ENCODE results near the gene QRFP. TPM values are rescaled to one million over a fixed set of nuclear protein-coding genes. Genes with fewer than 3 reads are reported as not detected.

The QRFP gene
- polyA plus RNA-seq, 1 donor (not counting 4 experiments of a cell fraction or from before 2014, with no cell fraction given), result not detected

GRCh38 chr9:130920233-130920632 is 23.6 kb upstream of the QRFP start:
- no peak for FAIRE-seq
- no peak for DNase-seq (ENCODE audit: low read depth, low spot score)

GRCh38 chr9:130919559-130920145 is 23.0 kb upstream of the QRFP start:
- no peak overlapping the region for H2AFZ ChIP-seq (ENCODE audit: control insufficient read depth, low read length)
- no peak for FAIRE-seq

More at GRCh38 chr9:130920233-130920632, 23.6 kb upstream of the QRFP start:
- dilution Hi-C loops (cut with MboI; ENCODE audit: extremely low pct_ligation_motif_present, low sequenced_read_pairs), result no loop called here
- Histone ChIP-seq H3K9me3 (ENCODE audit: control insufficient read depth, low read depth, low read length) (no peaks in the 10 kb centered on the region), H3K27ac (ENCODE audit: control insufficient read depth, insufficient read depth, low read length) (no peak overlapping the region), H4K20me1 (ENCODE audit: control insufficient read depth, extremely low read depth, insufficient read depth, low read length) (no peaks in the 10 kb centered on the region), H2AFZ (ENCODE audit: control insufficient read depth, low read length) (no peak overlapping the region), H3K9ac (ENCODE audit: control insufficient read depth, extremely low read depth, insufficient read depth, low read length) (no peak overlapping the region), H3K79me2 (ENCODE audit: control insufficient read depth, insufficient read depth, low read length) (no peaks in the 10 kb centered on the region), H3K27me3 (ENCODE audit: control insufficient read depth, extremely low read depth, insufficient read depth, low read length) (peaks cover 81% of the 10 kb centered on the region), H3K9me1 (ENCODE audit: control insufficient read depth, extremely low read depth, insufficient read depth, low read length) (no peaks in the 10 kb centered on the region), H3K4me3 (ENCODE audit: control insufficient read depth in 2 of 3, extremely low read depth in 1 of 3, insufficient read depth in 2 of 3, low read depth in 1 of 3, low read length in 3 of 3) (no peak overlapping the region), H3K36me3 (ENCODE audit: control insufficient read depth in 2 of 2, extremely low read depth in 1 of 2, insufficient read depth in 2 of 2, low read length in 2 of 2) (no peaks in the 10 kb centered on the region), H3K4me1 (ENCODE audit: control insufficient read depth, extremely low read depth, insufficient read depth, low read length) (no peaks in the 10 kb centered on the region), H3K4me2 (ENCODE audit: control insufficient read depth, extremely low read depth, insufficient read depth, low read depth, low read length) (no peak overlapping the region)
- TF ChIP-seq CTCF (optimal IDR thresholded peaks at IDR 0.05 in 1 of 3, IDR thresholded peaks at IDR 0.05 in 1 of 3, conservative IDR thresholded peaks at IDR 0.05 in 1 of 3; ENCODE audit: extremely low read depth in 1 of 3, insufficient read depth in 2 of 3, low read length in 3 of 3) (no peak), EZH2 (IDR thresholded peaks at IDR 0.05; ENCODE audit: low read length) (no peak)

More at GRCh38 chr9:130919559-130920145, 23.0 kb upstream of the QRFP start:
- no peaks in the 10 kb centered on the region for H4K20me1 ChIP-seq (ENCODE audit: control insufficient read depth, extremely low read depth, insufficient read depth, low read length)
- H3K4me3 ChIP-seq (ENCODE audit: control insufficient read depth in 2 of 3, extremely low read depth in 1 of 3, insufficient read depth in 2 of 3, low read depth in 1 of 3, low read length in 3 of 3), result no peak overlapping the region
- no peak overlapping the region for H3K27ac ChIP-seq (ENCODE audit: control insufficient read depth, insufficient read depth, low read length)
- peaks cover 79% of the 10 kb centered on the region for H3K27me3 ChIP-seq (ENCODE audit: control insufficient read depth, extremely low read depth, insufficient read depth, low read length)
- DNase-seq (ENCODE audit: low read depth, low spot score), result no peak
- H3K4me1 ChIP-seq (ENCODE audit: control insufficient read depth, extremely low read depth, insufficient read depth, low read length), result no peaks in the 10 kb centered on the region
- H3K9me3 ChIP-seq (ENCODE audit: control insufficient read depth, low read depth, low read length), result no peaks in the 10 kb centered on the region
- H3K36me3 ChIP-seq (ENCODE audit: control insufficient read depth in 2 of 2, extremely low read depth in 1 of 2, insufficient read depth in 2 of 2, low read length in 2 of 2), result no peaks in the 10 kb centered on the region
- no peak for TF ChIP-seq EZH2 (IDR thresholded peaks at IDR 0.05; ENCODE audit: low read length)
- no peak for TF ChIP-seq CTCF (optimal IDR thresholded peaks at IDR 0.05 in 1 of 3, IDR thresholded peaks at IDR 0.05 in 1 of 3, conservative IDR thresholded peaks at IDR 0.05 in 1 of 3; ENCODE audit: extremely low read depth in 1 of 3, insufficient read depth in 2 of 3, low read length in 3 of 3)
- no peaks in the 10 kb centered on the region for H3K9me1 ChIP-seq (ENCODE audit: control insufficient read depth, extremely low read depth, insufficient read depth, low read length)
- H3K79me2 ChIP-seq (ENCODE audit: control insufficient read depth, insufficient read depth, low read length), result no peaks in the 10 kb centered on the region
- H3K4me2 ChIP-seq (ENCODE audit: control insufficient read depth, extremely low read depth, insufficient read depth, low read depth, low read length), result no peak overlapping the region
- dilution Hi-C loops (cut with MboI; ENCODE audit: extremely low pct_ligation_motif_present, low sequenced_read_pairs), result no loop called here
- H3K9ac ChIP-seq (ENCODE audit: control insufficient read depth, extremely low read depth, insufficient read depth, low read length), result no peak overlapping the region
